Activated naive CD8-positive, alpha-beta T cell treated with anti-CD3 and anti-CD28 coated beads for 36 hours (primary cell): ENCODE measurements around the gene MUCL3. TPM values are rescaled to one million over a fixed set of nuclear protein-coding genes. Genes with fewer than 3 reads are reported as not detected.

Source experiments
- DNase-seq: peaks from one replicate; pipeline ENCODE4 v3.0.0; 2021
- H3K27ac Mint-ChIP-seq: one replicate; pipeline ENCODE4 v1.8.0; 2022; ENCODE audit warnings: mild to moderate bottlenecking, moderate library complexity, mixed read lengths
- H3K27me3 Mint-ChIP-seq: one replicate; pipeline ENCODE4 v1.8.0; 2022; ENCODE audit warnings: mild to moderate bottlenecking, mixed read lengths
- H3K36me3 Mint-ChIP-seq: one replicate; pipeline ENCODE4 v1.8.0; 2021; ENCODE audit warnings: mild to moderate bottlenecking, mixed read lengths
- H3K4me1 Mint-ChIP-seq: one replicate; pipeline ENCODE4 v1.8.0; 2021; ENCODE audit warnings: mixed read lengths
- H3K4me3 Mint-ChIP-seq: one replicate; pipeline ENCODE4 v1.8.0; 2022; ENCODE audit warnings: mild to moderate bottlenecking, moderate library complexity, mixed read lengths
- H3K9me3 Mint-ChIP-seq: one replicate; pipeline ENCODE4 v1.8.0; 2022; ENCODE audit warnings: mixed read lengths
- total RNA-seq, 2 experiments: library from RNA; stranded (reverse); gene quantifications; one replicate each; pipeline ENCODE4 v1.2.3, GENCODE V29; 2021

MUCL3 gene, protein sequence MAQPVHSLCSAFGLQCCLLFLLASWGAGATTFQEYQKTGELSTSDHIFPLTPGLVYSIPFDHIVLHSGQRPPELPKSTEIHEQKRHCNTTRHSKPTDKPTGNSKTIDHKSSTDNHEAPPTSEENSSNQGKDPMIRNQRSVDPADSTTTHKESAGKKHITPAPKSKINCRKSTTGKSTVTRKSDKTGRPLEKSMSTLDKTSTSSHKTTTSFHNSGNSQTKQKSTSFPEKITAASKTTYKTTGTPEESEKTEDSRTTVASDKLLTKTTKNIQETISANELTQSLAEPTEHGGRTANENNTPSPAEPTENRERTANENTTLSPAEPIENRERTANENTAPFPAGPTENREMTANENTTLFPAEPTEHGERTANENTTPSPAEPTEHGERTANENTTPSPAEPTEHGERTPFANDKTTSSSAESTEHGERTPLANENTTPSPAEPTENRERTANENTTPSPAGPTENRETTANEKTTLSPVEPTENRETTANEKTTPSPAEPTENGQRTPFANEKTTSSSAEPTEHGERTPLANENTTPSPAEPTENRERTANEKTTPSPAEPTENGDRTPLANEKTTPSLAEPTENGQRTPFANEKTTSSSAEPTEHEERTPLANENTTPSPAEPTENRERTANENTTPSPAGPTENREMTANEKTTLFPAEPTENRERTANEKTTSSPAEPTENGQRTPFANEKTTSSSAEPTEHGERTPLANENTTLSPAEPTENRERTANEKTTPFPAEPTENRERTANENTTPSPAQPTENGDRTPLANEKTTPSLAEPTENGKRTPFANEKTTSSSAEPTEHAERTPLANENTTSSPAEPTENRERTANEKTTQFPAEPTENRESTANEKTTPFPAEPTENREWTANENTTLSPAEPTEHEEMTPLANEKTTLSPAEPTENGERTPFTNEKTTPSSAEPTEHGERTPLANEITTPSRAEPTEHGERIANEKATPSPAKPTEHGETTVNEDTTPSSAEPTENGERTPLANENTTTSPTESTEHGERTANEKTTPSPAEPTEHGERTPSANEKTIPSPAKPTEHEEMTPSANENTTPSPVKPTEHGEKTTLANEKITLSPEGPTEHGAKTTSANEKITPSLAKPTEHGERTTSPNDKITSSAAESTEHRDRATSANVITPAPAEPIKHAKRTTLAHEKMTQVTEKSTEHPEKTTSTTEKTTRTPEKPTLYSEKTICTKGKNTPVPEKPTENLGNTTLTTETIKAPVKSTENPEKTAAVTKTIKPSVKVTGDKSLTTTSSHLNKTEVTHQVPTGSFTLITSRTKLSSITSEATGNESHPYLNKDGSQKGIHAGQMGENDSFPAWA (N-terminal part only)
- total RNA-seq: not detected

DNA sequence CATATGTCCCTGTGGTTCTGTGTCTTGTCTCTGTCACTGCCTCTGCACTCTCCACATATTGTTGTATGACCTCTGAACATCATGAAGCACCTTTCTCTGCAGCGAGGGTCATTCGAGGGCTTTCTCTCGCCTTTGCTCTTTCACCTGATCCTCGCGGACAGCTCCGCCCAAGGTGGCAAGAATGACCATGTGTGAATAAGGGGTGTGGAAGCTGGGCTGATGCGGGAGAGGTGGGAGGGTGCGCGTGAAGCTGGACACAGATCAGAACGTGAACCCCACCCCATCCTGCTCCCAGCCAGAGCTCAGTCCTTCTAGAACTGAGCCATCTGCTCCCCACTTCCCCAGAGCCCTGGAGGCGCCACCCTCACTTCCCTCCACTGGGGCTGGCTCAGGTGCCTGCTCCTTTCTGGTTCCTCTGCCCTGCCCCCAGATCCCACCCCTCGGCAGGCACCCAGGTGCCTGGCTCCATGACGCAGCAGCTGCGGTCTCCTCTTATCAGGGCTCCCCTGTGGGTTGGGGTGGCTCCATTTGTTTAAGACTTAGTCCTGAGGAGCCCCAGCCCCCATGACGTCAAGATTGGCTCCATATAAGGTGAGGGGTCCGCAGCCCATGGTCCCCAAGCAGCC, at the start of gene MUCL3:
TSS of gene MUCL3 (plus strand) at position 613 of the 626 bp plus-strand sequence. CDS start 27 bp downstream, outside the sequence.
- H3K36me3 Mint-ChIP-seq: no peaks in the 10 kb centered on the region
- no peaks in the 10 kb centered on the region for H3K9me3 Mint-ChIP-seq
- H3K4me3 Mint-ChIP-seq: no peak within 1 kb of the TSS
- no peak within 1 kb of the TSS for H3K27ac Mint-ChIP-seq
- DNase-seq: no peak
- H3K4me1 Mint-ChIP-seq: no peaks in the 10 kb centered on the region
- H3K27me3 Mint-ChIP-seq: peaks cover 54% of the 10 kb centered on the region

DNA sequence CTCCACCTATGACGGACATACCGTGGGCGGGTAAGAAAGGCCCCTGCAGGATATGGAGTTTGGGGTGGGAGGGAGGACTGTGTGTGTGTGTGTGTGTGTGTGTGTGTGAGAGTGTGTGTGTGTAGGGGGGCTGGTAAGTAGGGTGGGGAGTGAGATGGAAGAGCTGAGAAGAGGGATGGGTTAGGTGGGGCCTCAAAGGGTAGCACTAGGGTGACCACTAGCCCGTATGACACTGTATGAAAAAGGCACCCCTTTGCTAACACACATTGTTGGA, 49.4 kb upstream of the MUCL3 start:
- no peaks in the 10 kb centered on the region for H3K9me3 Mint-ChIP-seq
- no peaks in the 10 kb centered on the region for H3K36me3 Mint-ChIP-seq
- H3K4me3 Mint-ChIP-seq: no peak overlapping the region
- H3K27me3 Mint-ChIP-seq: no peaks in the 10 kb centered on the region
- no peak overlapping the region for H3K27ac Mint-ChIP-seq
- peaks cover 6% of the 10 kb centered on the region for H3K4me1 Mint-ChIP-seq
- no peak for DNase-seq

DNA sequence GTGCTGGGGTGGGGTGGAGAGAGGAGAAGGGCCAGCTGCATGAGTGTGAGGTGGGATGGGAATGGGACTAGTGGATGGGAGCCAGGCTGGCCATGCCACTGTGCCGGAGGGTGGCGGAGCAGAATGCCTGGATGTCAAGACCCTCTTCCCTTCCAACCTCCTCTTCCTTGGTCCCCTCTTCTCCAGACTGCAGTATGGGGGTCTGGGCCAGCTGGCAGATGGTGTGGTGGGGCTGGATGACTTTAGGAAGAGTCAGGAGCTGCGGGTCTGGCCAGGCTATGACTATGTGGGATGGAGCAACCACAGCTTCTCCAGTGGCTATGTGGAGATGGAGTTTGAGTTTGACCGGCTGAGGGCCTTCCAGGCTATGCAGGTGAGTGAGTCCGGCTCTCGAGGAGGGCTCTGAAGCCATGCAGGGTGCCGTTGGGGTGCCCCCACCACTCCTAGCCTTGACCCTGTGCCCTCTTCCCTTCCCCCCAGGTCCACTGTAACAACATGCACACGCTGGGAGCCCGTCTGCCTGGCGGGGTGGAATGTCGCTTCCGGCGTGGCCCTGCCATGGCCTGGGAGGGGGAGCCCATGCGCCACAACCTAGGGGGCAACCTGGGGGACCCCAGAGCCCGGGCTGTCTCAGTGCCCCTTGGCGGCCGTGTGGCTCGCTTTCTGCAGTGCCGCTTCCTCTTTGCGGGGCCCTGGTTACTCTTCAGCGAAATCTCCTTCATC, 48.8 kb upstream of the MUCL3 start:
- Mint-ChIP-seq H3K36me3 (no peaks in the 10 kb centered on the region), H3K27ac (no peak overlapping the region), H3K27me3 (no peaks in the 10 kb centered on the region), H3K4me3 (no peak overlapping the region), H3K9me3 (no peaks in the 10 kb centered on the region), H3K4me1 (peaks cover under 1% of the 10 kb centered on the region)
- no peak for DNase-seq

DNA sequence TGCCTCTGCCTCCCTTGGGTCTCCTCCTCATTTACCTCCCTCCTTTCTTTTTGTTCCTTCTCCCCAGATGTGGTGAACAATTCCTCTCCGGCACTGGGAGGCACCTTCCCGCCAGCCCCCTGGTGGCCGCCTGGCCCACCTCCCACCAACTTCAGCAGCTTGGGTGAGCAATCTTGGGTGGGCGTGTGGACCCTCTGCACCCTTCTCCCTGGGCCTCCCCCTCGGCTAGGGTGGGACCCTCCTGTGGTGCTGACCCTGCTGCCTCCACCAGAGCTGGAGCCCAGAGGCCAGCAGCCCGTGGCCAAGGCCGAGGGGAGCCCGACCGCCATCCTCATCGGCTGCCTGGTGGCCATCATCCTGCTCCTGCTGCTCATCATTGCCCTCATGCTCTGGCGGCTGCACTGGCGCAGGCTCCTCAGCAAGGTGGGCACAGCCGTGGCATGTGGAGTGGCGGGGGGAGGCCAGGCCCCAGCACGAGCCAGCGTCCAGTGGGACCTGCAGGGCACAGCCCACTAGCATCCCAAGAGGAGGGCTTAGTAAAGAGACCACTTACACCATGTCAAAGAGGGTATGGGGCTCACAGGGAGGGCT, 47.7 kb upstream of the MUCL3 start:
- DNase-seq: no peak
- Mint-ChIP-seq H3K9me3 (no peaks in the 10 kb centered on the region), H3K27me3 (no peaks in the 10 kb centered on the region), H3K4me1 (no peaks in the 10 kb centered on the region), H3K27ac (no peak overlapping the region), H3K36me3 (no peaks in the 10 kb centered on the region), H3K4me3 (no peak overlapping the region)

DNA sequence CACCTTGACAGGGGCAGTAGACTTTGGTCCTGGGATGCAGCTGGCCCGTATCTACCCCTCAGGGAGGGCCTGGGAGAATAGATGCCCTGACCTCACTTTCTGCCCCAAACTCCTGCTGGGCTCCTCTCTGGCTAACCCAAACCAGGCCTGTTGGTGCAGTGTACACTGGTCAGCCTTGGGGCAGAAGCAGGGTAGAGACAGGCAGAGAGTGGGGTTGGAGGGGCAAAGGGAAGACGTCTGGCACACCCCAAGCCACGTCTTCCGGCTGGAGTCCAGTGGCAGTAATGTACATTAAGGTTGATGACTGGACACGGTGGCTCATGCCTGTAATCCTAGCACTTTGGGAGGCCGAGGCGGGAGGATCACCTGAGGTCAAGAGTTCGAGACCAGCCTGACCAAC, 47.1 kb upstream of the MUCL3 start:
- H3K27ac Mint-ChIP-seq: no peak overlapping the region
- no peaks in the 10 kb centered on the region for H3K4me1 Mint-ChIP-seq
- peaks cover 2% of the 10 kb centered on the region for H3K36me3 Mint-ChIP-seq
- H3K9me3 Mint-ChIP-seq: no peaks in the 10 kb centered on the region
- no peaks in the 10 kb centered on the region for H3K27me3 Mint-ChIP-seq
- DNase-seq: no peak
- no peak overlapping the region for H3K4me3 Mint-ChIP-seq

DNA sequence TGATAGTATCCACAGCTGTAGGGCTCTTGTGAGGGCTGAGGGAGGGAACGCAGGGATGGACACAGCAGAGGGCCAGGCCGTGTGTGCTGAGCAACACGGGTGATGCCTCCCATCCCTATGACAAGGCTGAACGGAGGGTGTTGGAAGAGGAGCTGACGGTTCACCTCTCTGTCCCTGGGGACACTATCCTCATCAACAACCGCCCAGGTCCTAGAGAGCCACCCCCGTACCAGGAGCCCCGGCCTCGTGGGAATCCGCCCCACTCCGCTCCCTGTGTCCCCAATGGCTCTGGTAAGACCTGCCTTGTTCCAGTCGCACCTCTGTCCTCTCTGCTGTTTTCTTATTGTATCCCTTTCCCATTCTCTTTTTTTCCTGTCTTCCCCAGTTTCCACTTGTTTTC, 46.4 kb upstream of the MUCL3 start:
- Mint-ChIP-seq H3K4me3 (no peak overlapping the region), H3K27me3 (no peaks in the 10 kb centered on the region), H3K9me3 (no peaks in the 10 kb centered on the region), H3K36me3 (peaks cover 2% of the 10 kb centered on the region), H3K27ac (no peak overlapping the region), H3K4me1 (no peaks in the 10 kb centered on the region)
- no peak for DNase-seq

DNA sequence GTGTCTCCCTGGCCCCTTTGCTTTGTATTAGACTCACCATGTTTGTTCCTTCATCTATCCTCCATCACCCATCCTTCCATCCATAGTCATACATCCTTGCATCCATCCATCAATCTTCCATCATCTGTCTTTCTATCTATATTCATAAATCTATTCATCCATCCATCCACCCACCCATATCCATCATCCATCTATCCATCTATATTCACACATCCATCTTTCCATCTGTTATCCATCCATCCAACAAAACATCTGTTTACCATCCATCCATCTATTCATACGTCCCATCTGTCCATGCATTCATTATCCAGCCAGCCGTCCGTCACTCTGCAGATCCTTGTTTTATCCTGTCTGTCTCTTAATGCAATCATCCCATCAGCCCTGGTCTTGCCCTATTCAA, 45.8 kb upstream of the MUCL3 start:
- H3K27ac Mint-ChIP-seq: no peak overlapping the region
- H3K36me3 Mint-ChIP-seq: peaks cover 2% of the 10 kb centered on the region
- no peak overlapping the region for H3K4me3 Mint-ChIP-seq
- H3K4me1 Mint-ChIP-seq: no peaks in the 10 kb centered on the region
- H3K27me3 Mint-ChIP-seq: no peaks in the 10 kb centered on the region
- DNase-seq: no peak
- H3K9me3 Mint-ChIP-seq: no peaks in the 10 kb centered on the region

DNA sequence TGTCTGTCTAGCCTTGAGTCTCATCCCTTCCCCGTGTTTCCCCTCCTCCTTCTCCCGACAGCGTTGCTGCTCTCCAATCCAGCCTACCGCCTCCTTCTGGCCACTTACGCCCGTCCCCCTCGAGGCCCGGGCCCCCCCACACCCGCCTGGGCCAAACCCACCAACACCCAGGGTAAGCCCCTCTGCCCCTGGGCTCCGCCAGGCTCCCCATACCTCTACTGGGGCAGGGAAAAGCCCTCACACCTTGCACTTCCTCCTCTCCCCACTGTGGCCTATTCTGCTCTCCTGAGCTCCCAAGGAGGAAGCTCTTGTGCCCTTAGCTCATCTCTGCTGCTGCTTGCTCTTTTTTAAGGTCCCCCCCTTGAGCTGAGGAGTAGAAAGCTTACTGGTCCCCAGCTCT, 45.4 kb upstream of the MUCL3 start:
- Mint-ChIP-seq H3K4me3 (no peak overlapping the region), H3K27me3 (no peaks in the 10 kb centered on the region), H3K4me1 (peaks cover 2% of the 10 kb centered on the region), H3K27ac (no peak overlapping the region), H3K9me3 (no peaks in the 10 kb centered on the region), H3K36me3 (peaks cover 2% of the 10 kb centered on the region)
- no peak for DNase-seq

DNA sequence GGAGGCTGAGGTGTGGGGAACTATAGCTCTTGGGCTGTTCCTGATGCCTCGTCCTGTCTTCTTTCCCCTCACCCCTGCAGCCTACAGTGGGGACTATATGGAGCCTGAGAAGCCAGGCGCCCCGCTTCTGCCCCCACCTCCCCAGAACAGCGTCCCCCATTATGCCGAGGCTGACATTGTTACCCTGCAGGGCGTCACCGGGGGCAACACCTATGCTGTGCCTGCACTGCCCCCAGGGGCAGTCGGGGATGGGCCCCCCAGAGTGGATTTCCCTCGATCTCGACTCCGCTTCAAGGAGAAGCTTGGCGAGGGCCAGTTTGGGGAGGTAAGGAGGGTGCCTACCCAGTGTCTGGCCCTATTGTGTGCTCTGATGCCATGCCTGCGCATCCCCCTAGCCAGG, 44.2 kb upstream of the MUCL3 start:
- H3K4me1 Mint-ChIP-seq: peaks cover 10% of the 10 kb centered on the region
- peaks cover 2% of the 10 kb centered on the region for H3K36me3 Mint-ChIP-seq
- DNase-seq: no peak
- H3K27me3 Mint-ChIP-seq: no peaks in the 10 kb centered on the region
- H3K4me3 Mint-ChIP-seq: no peak overlapping the region
- no peaks in the 10 kb centered on the region for H3K9me3 Mint-ChIP-seq
- H3K27ac Mint-ChIP-seq: no peak overlapping the region

DNA sequence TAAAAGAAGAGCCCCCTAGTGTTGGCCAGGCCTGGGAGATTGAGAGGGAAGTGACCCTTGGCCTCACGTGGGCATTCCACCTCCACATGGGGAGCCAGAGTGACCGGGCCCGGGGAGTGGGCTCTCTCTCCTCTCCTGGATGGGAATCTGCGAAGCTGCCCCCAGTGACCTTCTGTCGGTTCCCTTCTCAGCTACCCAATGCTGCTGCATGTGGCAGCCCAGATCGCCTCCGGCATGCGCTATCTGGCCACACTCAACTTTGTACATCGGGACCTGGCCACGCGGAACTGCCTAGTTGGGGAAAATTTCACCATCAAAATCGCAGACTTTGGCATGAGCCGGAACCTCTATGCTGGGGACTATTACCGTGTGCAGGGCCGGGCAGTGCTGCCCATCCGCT, 42.9 kb upstream of the MUCL3 start:
- Mint-ChIP-seq H3K4me3 (no peak overlapping the region), H3K9me3 (no peaks in the 10 kb centered on the region), H3K27ac (no peak overlapping the region), H3K27me3 (no peaks in the 10 kb centered on the region), H3K36me3 (peaks cover 2% of the 10 kb centered on the region), H3K4me1 (peaks cover 16% of the 10 kb centered on the region)
- no peak for DNase-seq

DNA sequence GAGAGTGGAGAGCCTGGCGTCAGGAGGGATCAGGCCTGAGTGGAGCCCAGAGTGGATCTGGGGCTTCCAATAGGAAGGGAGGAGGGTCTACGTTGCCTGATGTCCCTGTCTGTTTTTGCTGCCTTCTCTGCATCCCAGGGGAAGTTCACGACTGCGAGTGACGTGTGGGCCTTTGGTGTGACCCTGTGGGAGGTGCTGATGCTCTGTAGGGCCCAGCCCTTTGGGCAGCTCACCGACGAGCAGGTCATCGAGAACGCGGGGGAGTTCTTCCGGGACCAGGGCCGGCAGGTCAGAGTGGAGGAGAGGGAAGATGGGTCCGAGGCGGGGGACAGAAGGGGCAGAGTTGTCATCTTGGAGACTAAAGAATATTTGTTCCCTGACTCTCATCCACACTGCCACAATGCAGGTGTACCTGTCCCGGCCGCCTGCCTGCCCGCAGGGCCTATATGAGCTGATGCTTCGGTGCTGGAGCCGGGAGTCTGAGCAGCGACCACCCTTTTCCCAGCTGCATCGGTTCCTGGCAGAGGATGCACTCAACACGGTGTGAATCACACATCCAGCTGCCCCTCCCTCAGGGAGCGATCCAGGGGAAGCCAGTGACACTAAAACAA, 41.9 kb upstream of the MUCL3 start:
- no peaks in the 10 kb centered on the region for H3K9me3 Mint-ChIP-seq
- no peak overlapping the region for H3K4me3 Mint-ChIP-seq
- H3K4me1 Mint-ChIP-seq: peaks cover 17% of the 10 kb centered on the region
- DNase-seq: no peak
- peaks cover 2% of the 10 kb centered on the region for H3K36me3 Mint-ChIP-seq
- H3K27me3 Mint-ChIP-seq: no peaks in the 10 kb centered on the region
- H3K27ac Mint-ChIP-seq: no peak overlapping the region

DNA sequence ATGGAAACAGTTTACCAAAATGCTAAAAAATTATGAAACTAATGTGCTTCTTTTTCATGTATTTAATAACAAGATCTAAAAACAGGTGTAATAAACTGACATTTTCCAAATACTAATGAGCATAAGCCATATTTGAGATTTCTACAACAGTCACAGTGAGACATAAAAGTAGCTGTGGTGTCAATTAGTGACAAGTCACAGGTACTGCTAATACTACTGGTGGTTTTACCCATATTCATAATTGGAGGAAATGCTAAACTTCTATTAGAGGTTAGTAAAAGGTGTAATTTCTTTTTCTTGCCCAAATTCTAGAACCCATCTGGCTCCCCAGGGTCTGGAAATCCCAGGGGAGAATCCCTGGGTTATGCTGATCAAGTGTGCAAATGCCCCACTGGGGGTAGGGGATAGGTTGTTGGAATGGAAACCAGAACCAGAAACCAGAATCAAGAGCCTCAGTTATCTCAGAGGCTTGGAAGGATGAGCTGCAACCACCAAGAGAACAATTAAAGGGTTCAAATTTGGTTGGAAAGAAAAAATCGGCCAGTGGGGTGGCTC, 39.8 kb upstream of the MUCL3 start:
- peaks cover 2% of the 10 kb centered on the region for H3K36me3 Mint-ChIP-seq
- H3K4me3 Mint-ChIP-seq: no peak overlapping the region
- no peaks in the 10 kb centered on the region for H3K9me3 Mint-ChIP-seq
- DNase-seq: no peak
- H3K4me1 Mint-ChIP-seq: peaks cover 17% of the 10 kb centered on the region
- H3K27ac Mint-ChIP-seq: no peak overlapping the region
- no peaks in the 10 kb centered on the region for H3K27me3 Mint-ChIP-seq

DNA sequence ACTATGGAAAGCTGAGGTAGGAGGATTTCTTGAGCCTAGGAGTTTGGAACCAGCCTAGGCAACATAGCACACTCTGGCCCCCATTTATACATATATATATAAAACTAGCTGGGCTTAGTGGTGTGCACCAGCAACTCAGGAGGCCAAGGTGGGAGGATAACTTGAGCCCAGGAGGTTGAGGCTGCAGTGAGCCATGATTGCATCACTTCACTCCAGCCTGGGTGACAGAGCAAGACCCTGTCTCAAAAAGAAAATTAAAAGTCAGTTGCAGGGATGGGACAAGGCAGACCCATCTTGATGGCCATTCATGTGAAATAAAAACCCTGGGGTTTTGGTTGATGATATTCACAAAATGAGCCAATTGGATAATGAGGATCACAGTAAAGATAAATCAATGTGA, 39.3 kb upstream of the MUCL3 start:
- Mint-ChIP-seq H3K9me3 (no peaks in the 10 kb centered on the region), H3K4me3 (no peak overlapping the region), H3K4me1 (peaks cover 17% of the 10 kb centered on the region), H3K27me3 (no peaks in the 10 kb centered on the region), H3K27ac (no peak overlapping the region), H3K36me3 (peaks cover 2% of the 10 kb centered on the region)
- no peak for DNase-seq
